Gastroesophageal sphincter (tissue), 4 donors: ENCODE measurements around the gene LPAR5. TPM values are rescaled to one million over a fixed set of nuclear protein-coding genes. Genes with fewer than 3 reads are reported as not detected.
A peak's percentile ranks its signal among the peaks of the same experiment; 100 is the strongest.

Experiments used
- ATAC-seq: fragments of 150-250 bp; one replicate; pipeline ENCODE4 v1.9.1; 2016; ENCODE audit warnings: mild to moderate bottlenecking, moderate library complexity
- H3K27ac ChIP-seq, 4 donors: fragments of 200-600 bp; sonication (generic) in 3 of 4; 1 replicate in 3 of 4; 2 replicates in 1 of 4; pipeline ENCODE4 v1.5.1; 2016 to 2019
- H3K27me3 ChIP-seq: fragments of 200-600 bp; sonication (generic); one replicate; pipeline ENCODE4 v1.5.1; 2019
- H3K36me3 ChIP-seq, 2 donors: fragments of 200-600 bp; sonication (generic); one replicate each; pipeline ENCODE4 v1.5.1; 2019; ENCODE audit warnings: control low read depth in 1 of 2
- H3K4me1 ChIP-seq, 3 donors: fragments of 200-600 bp; sonication (generic); 1 replicate in 2 of 3; 2 replicates in 1 of 3; pipeline ENCODE4 v1.5.1; 2016 to 2019; ENCODE audit warnings: control low read depth in 2 of 3
- H3K4me3 ChIP-seq, 2 donors: fragments of 200-600 bp; sonication (generic); one replicate each; pipeline ENCODE4 v1.5.1; 2019; ENCODE audit warnings: mild to moderate bottlenecking in 1 of 2, moderate library complexity in 1 of 2
- H3K9me3 ChIP-seq, 3 donors: fragments of 200-600 bp; sonication (generic); one replicate each; pipeline ENCODE4 v1.5.1; 2017 to 2019; ENCODE audit warnings: control low read depth in 2 of 3
- EP300 ChIP-seq: sonication (generic); formaldehyde crosslinking; IDR thresholded peaks from one replicate; pipeline ENCODE4 v1.6.1; 2017; ENCODE audit warnings: antibody characterized with exemption, mild to moderate bottlenecking
- POLR2A ChIP-seq, 2 donors: fragments of 450-650 bp; IDR thresholded peaks; one replicate each; pipeline ENCODE4 v1.6.1; 2017; ENCODE audit warnings: antibody characterized with exemption in 2 of 2, mild to moderate bottlenecking in 2 of 2, moderate library complexity in 1 of 2
- POLR2AphosphoS5 ChIP-seq: sonication (generic); formaldehyde crosslinking; IDR thresholded peaks from one replicate; pipeline ENCODE4 v1.6.1; 2017; ENCODE audit warnings: antibody characterized with exemption
- WGBS, 2 donors: methylation state at CpG; one replicate each; pipeline ENCODE4 v1.1.5; 2018; ENCODE audit warnings: low coverage in 1 of 2; 5-methylcytosine and 5-hydroxymethylcytosine counted together
- total RNA-seq, 4 donors: library from RNA; depleted of rRNA; stranded (reverse); fragments of >200 nt; gene quantifications; one replicate each; pipeline ENCODE4 v1.1.0, GENCODE V29; 2016
- TF ChIP-seq, protein P1 (sequence below), 4 experiments: fragments of 200-600 bp in 2 of 4; fragments of 450-650 bp in 2 of 4; sonication (generic) in 1 of 4; IDR thresholded peaks; one replicate each; pipeline ENCODE4 v1.5.1; 2017 to 2019; ENCODE audit warnings: antibody characterized with exemption in 4 of 4, mild to moderate bottlenecking in 2 of 4, moderate library complexity in 2 of 4

The LPAR5 gene
- total RNA-seq, 4 donors from 2014 or later, result 0.47 to 2.0 (median 1.2) TPM

DNA sequence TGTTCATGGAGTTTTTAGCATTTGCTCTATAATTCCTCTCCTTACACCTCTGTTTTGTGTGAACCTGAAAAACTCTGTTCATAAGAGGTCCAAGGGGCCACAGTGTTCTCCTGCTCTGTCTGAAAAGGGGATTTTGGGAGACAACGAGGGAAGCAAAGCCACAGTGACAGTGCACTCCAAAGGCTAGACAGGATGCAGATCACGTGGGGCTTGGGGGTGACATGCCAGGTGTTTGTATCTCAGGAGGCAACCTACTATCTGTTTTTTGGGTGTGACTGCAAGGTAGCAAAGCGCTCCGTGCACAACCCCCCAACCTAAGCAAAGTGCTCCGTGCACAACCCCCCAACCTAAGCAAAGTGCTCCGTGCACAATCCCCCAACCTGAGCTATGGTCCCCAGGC is 23.5 kb downstream of the LPAR5 start:
- Histone ChIP-seq H3K27ac (peak overlapping the region; percentile 90 to 99 (median 94)), H3K27me3 (no peaks in the 10 kb centered on the region), H3K36me3 (no peaks in the 10 kb centered on the region), H3K9me3 (no peaks in the 10 kb centered on the region), H3K4me1 (peaks cover 9 to 50% (median 19%) of the 10 kb centered on the region in 3 donors), H3K4me3 (peak overlapping the region in 1 of 2 donors; percentile 34)
- ATAC-seq, result no peak
- TF ChIP-seq, protein P1, sequence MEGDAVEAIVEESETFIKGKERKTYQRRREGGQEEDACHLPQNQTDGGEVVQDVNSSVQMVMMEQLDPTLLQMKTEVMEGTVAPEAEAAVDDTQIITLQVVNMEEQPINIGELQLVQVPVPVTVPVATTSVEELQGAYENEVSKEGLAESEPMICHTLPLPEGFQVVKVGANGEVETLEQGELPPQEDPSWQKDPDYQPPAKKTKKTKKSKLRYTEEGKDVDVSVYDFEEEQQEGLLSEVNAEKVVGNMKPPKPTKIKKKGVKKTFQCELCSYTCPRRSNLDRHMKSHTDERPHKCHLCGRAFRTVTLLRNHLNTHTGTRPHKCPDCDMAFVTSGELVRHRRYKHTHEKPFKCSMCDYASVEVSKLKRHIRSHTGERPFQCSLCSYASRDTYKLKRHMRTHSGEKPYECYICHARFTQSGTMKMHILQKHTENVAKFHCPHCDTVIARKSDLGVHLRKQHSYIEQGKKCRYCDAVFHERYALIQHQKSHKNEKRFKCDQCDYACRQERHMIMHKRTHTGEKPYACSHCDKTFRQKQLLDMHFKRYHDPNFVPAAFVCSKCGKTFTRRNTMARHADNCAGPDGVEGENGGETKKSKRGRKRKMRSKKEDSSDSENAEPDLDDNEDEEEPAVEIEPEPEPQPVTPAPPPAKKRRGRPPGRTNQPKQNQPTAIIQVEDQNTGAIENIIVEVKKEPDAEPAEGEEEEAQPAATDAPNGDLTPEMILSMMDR (IDR thresholded peaks at IDR 0.05), result no peak
- TF ChIP-seq EP300 (no peak), POLR2A (IDR thresholded peaks at IDR 0.05) (no peak), POLR2AphosphoS5 (no peak)
- 14 to 33% methylated on average over 1 of the region's 6 CpGs for WGBS, 2 donors

DNA sequence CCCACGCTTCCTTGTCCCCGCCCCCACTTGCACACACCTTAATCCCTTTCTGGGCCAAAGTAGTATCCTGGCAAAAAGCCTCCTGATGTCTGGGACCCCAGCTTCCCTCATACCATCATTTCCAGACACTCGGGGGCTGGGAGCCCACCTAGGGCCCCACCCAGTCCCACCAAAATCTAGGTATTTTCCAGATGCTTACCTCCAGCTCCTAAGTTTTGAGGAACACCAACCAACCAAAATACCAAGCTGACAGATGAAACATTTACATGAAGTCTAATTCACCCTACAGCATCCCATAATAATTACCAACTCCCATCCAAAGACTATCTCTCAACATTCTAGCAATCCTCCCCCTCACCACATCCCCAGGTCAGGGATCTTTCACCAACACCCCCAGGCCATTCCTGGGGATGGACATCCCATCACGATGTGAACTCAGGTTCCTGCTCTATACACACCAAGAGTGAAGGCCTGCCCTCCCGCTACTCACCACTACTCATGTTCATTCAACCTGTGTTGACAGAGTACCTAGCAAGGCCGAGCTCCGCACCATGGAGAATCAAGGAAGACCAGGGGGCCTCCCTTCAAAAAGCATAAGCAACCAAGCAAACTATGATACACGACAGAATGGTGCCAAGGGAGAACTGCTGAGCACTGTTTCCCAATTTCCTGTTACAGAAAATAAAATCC is 27.0 kb downstream of the LPAR5 start:
- WGBS, 2 donors, result 52 to 54% methylated on average over 6 of the region's 8 CpGs
- Histone ChIP-seq H3K27ac (peak overlapping the region; percentile 70 to 100 (median 98)), H3K36me3 (no peaks in the 10 kb centered on the region), H3K4me1 (peaks cover 17 to 63% (median 27%) of the 10 kb centered on the region in 3 donors), H3K27me3 (no peaks in the 10 kb centered on the region), H3K9me3 (no peaks in the 10 kb centered on the region), H3K4me3 (no peak overlapping the region)
- ATAC-seq, result no peak
- TF ChIP-seq, protein P1 (IDR thresholded peaks at IDR 0.05), result no peak
- TF ChIP-seq POLR2AphosphoS5 (no peak), EP300 (no peak)

DNA sequence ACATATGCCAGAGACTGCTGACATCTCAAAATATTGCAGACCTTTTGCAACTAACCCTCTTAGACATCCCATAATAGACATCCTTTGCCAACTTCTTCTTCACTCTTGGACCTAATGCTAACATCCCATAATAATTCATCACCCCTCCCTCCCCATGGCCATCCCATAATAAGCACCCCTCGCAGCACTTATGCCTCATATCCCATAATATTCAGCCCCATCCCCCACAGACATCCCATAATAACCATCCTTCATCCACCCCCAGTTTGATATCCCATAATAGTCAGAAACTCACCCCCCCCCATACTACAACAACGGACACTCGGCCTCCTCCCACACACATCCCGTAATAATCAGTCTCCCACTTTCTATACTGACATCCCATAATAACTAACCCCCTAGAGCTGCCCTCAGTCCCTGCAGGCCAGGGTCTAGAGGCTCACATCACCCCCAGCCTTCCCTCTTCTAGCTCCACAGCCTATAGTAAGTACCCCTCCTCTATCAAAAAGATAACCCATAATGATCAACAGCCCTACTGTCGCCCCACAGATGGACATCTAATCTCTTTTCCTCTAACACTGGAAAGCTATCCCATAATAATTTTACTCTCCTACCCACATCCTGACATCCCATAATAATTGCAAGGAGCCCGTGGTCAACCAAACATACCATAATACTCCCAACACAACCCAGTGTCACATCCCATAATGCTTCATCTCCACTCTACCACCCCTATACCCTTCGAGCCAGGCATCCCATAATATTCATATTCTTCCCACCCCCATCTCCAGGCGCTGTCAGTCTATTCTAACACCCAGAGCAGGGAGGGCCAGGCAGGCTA is 27.8 kb downstream of the LPAR5 start:
- Histone ChIP-seq H3K36me3 (no peaks in the 10 kb centered on the region), H3K4me1 (peaks cover 13 to 63% (median 29%) of the 10 kb centered on the region in 3 donors), H3K27ac (peak overlapping the region; percentile 70 to 100 (median 98)), H3K9me3 (no peaks in the 10 kb centered on the region), H3K4me3 (no peak overlapping the region), H3K27me3 (no peaks in the 10 kb centered on the region)
- TF ChIP-seq POLR2A (IDR thresholded peaks at IDR 0.05), result no peak
- TF ChIP-seq POLR2AphosphoS5, result peak; percentile 5
- TF ChIP-seq, protein P1 (IDR thresholded peaks at IDR 0.05), result no peak
- no peak for TF ChIP-seq EP300
- peak; percentile 53 for ATAC-seq
- WGBS, 2 donors, result 4 to 5% methylated on average over 8 of the region's 8 CpGs

DNA sequence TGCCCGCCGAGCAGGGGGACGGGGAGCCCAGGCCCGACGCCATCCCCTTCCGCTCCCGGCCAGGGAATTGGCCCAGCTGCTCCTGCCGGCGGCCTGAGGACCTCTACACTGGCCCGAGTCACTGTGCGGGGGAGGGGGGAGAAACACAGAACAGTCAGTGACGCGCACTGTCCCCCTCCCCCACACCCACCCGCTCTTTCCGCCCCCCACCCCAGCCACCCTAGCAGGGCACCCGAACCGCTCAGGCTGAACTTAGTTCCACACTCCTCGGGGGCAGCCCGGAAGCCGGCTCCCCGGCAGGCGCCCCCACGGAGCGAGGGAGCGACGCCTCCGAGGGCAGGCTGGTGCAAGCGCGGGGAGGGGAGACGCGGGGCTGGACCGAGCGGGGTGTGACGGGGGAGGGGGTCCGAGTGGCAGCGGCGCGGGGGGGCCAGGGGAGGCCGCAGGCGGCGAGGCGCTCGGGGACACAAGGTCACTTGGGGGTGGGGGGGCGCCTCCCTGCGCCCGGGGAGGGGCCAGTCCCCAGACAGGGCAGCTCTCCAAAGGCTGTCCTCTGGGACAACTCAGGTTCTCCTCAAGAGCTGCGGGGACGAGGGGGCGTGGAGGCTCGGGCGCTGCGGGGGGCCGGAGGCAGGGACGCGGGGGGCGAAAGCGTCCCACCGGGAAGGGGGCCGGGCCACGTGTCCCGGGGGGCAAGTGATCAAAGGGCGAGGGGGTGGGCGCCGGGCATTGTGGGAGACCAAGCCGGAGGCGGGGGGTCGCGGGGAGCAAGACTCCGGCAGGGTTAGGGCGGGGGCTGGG is 29.2 kb downstream of the LPAR5 start:
- peak overlapping the region; percentile 95 to 100 (median 98) for H3K27ac ChIP-seq
- peaks cover 0 to 11% of the 10 kb centered on the region in 2 donors for H3K36me3 ChIP-seq
- TF ChIP-seq POLR2A (IDR thresholded peaks at IDR 0.05), result peak in 1 of 2 donors; percentile 21
- TF ChIP-seq, protein P1 (IDR thresholded peaks at IDR 0.05), result no peak
- peak; percentile 8 for TF ChIP-seq POLR2AphosphoS5
- 0% methylated on average over 1 of the region's 70 CpGs; no CpG with 5 or more reads in 1 of the 2 donors for WGBS, 2 donors
- H3K4me3 ChIP-seq, result peak overlapping the region; percentile 85 to 91
- peak; percentile 21 for ATAC-seq
- no peaks in the 10 kb centered on the region for H3K27me3 ChIP-seq
- peaks cover 8 to 63% (median 30%) of the 10 kb centered on the region in 3 donors for H3K4me1 ChIP-seq
- H3K9me3 ChIP-seq, result no peaks in the 10 kb centered on the region
